Spleen (tissue), 7 donors: ENCODE measurements around the gene PTRH1.

Experiments used
- POLR2A ChIP-seq, 3 donors: fragments of 450-650 bp; IDR thresholded peaks; one replicate each; pipeline ENCODE4 v1.5.1; 2017; ENCODE audit warnings: antibody characterized with exemption in 3 of 3, mild to moderate bottlenecking in 1 of 3
- POLR2AphosphoS5 ChIP-seq, 3 donors: sonication (generic); formaldehyde crosslinking; IDR thresholded peaks; one replicate each; pipeline ENCODE4 v1.5.1; 2017; ENCODE audit warnings: antibody characterized with exemption in 3 of 3
- TF ChIP-seq, protein P1 (sequence below), 11 experiments: fragments of 200-600 bp in 7 of 11; fragments of 450-650 bp in 4 of 11; sonication (generic) in 4 of 11; IDR thresholded peaks in 8 of 11; conservative IDR thresholded peaks in 3 of 11; 1 replicate in 7 of 11; 2 replicates in 4 of 11; pipeline versions ENCODE4 v1.4.0 to v1.8.0; 2016 to 2021; ENCODE audit warnings: antibody characterized with exemption in 11 of 11, inconsistent platforms in 4 of 11, mild to moderate bottlenecking in 1 of 11
- donor health status: DM: no; HTN: no; CAD: no; lungs with moderate emphysema.
- donor health status: DM: no; HTN: no; CAD: no.
- donor health status: DM: no; HTN: no; CAD: no.

DNA sequence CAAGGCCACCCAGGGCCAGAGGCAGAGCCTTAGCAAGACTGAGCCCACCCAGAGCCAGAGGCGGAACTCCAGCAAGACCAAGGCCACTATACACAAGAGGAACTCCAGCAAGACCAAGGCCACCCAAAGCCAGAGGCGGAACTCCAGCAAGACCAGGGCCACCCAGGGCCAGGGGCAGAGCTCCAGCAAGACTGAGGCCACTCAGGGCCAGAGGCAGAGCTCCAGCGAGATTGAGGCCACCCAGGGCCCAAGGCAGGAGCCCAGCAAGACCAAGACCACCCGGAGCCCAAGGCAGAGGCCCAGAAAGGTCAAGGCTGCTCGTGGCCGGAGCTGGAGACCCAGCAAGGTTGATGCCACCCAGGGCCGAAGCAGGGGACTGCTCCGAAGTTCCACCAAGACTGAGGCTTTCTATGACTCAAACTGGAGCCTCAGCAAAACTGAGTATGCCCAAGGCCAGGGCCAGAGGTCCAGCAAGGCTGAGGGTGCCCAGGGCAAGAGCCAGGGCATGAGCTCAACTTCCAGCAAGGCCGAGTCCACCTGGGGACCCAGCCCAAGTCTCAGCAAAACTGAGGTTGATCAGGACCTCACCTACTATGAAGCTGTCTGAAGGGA lies 15.4 kb upstream of the PTRH1 start:
- TF ChIP-seq, protein P1, sequence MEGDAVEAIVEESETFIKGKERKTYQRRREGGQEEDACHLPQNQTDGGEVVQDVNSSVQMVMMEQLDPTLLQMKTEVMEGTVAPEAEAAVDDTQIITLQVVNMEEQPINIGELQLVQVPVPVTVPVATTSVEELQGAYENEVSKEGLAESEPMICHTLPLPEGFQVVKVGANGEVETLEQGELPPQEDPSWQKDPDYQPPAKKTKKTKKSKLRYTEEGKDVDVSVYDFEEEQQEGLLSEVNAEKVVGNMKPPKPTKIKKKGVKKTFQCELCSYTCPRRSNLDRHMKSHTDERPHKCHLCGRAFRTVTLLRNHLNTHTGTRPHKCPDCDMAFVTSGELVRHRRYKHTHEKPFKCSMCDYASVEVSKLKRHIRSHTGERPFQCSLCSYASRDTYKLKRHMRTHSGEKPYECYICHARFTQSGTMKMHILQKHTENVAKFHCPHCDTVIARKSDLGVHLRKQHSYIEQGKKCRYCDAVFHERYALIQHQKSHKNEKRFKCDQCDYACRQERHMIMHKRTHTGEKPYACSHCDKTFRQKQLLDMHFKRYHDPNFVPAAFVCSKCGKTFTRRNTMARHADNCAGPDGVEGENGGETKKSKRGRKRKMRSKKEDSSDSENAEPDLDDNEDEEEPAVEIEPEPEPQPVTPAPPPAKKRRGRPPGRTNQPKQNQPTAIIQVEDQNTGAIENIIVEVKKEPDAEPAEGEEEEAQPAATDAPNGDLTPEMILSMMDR (IDR thresholded peaks at IDR 0.05 in 8 of 11, conservative IDR thresholded peaks at IDR 0.05 in 3 of 11): no peak
- TF ChIP-seq POLR2A (IDR thresholded peaks at IDR 0.05) (no peak), POLR2AphosphoS5 (IDR thresholded peaks at IDR 0.05) (peak; percentile 38 to 67 (median 53))
